OCI-LY1 (cell line): ENCODE results near the gene OR6K6.

Experiments used
- H2AFZ ChIP-seq: fragments of 200-600 bp; sonication (generic), shearing (Covaris generic); 2 replicates; pipeline ENCODE4 v1.6.0; 2014; ENCODE audit warnings: antibody characterized with exemption, mild to moderate bottlenecking, low read length
- H3F3A ChIP-seq: fragments of 200-600 bp; sonication (generic), shearing (Covaris generic); 2 replicates; pipeline ENCODE4 v1.6.0; 2014; ENCODE audit warnings: mild to moderate bottlenecking, antibody characterized with exemption, low read length, moderate library complexity; ENCODE audit not compliant: insufficient read depth
- H3K27ac ChIP-seq: fragments of 200-600 bp; sonication (generic); 2 replicates; pipeline ENCODE4 v1.5.1; 2014; ENCODE audit warnings: low read length, mixed run types, mild to moderate bottlenecking, low read depth; ENCODE audit not compliant: poor library complexity, severe bottlenecking
- H3K27me3 ChIP-seq: fragments of 200-600 bp; sonication (generic); 2 replicates; pipeline ENCODE4 v1.6.0; 2014; ENCODE audit warnings: antibody characterized with exemption, mild to moderate bottlenecking, low read length, moderate library complexity; ENCODE audit not compliant: insufficient read depth
- H3K36me3 ChIP-seq: fragments of 200-600 bp; sonication (generic); 2 replicates; pipeline ENCODE4 v1.6.1; 2014; ENCODE audit warnings: mild to moderate bottlenecking, antibody characterized with exemption, low read length, moderate library complexity, mixed read lengths; ENCODE audit not compliant: insufficient read depth
- H3K4me1 ChIP-seq: fragments of 200-600 bp; sonication (generic); 2 replicates; pipeline ENCODE4 v1.5.1; 2014; ENCODE audit warnings: mild to moderate bottlenecking, low read length, moderate library complexity; ENCODE audit not compliant: insufficient read depth, severe bottlenecking
- H3K4me2 ChIP-seq: fragments of 200-600 bp; sonication (generic), shearing (Covaris generic); 2 replicates; pipeline ENCODE4 v1.6.1; 2014; ENCODE audit warnings: low read length
- H3K4me3 ChIP-seq: fragments of 200-600 bp; sonication (generic); 2 replicates; pipeline ENCODE4 v1.5.1; 2014; ENCODE audit warnings: low read length, low read depth, mild to moderate bottlenecking, mixed read lengths; ENCODE audit not compliant: poor library complexity, severe bottlenecking
- H3K79me2 ChIP-seq: fragments of 200-600 bp; shearing (Covaris generic); 2 replicates; pipeline ENCODE4 v1.6.1; 2016; ENCODE audit warnings: mixed run types, low read length, mixed read lengths; ENCODE audit not compliant: insufficient read depth
- H3K9ac ChIP-seq: fragments of 200-600 bp; sonication (generic), shearing (Covaris generic); 2 replicates; pipeline ENCODE4 v1.6.1; 2014; ENCODE audit warnings: mild to moderate bottlenecking, low read length, mixed read lengths
- H3K9me2 ChIP-seq: fragments of 200-600 bp; sonication (generic), shearing (Covaris generic); 2 replicates; pipeline ENCODE4 v1.6.1; 2014; ENCODE audit warnings: low read depth, mild to moderate bottlenecking, low read length, mixed read lengths
- H3K9me3 ChIP-seq: fragments of 200-600 bp; shearing (Covaris generic); 2 replicates; pipeline ENCODE4 v1.6.1; 2014; ENCODE audit warnings: low read length, mixed read lengths
- H4K20me1 ChIP-seq: fragments of 200-600 bp; sonication (generic), shearing (Covaris generic); 2 replicates; pipeline ENCODE4 v1.6.0; 2016; ENCODE audit warnings: mild to moderate bottlenecking, low read length; ENCODE audit not compliant: insufficient read depth
- EZH2 ChIP-seq: fragments of 200-600 bp; sonication (generic), shearing (Covaris generic); IDR thresholded peaks from 2 replicates; pipeline ENCODE4 v1.8.0; 2017; ENCODE audit warnings: borderline replicate concordance, mixed run types, mild to moderate bottlenecking, antibody characterized with exemption, low read length, moderate library complexity, mixed read lengths
- TF ChIP-seq, protein P1 (sequence below): fragments of 200-600 bp; sonication (generic), shearing (Covaris generic); IDR thresholded peaks from 2 replicates; pipeline ENCODE4 v1.5.1; 2017; ENCODE audit warnings: mild to moderate bottlenecking, antibody characterized with exemption, low read length, moderate library complexity, mixed read lengths

The OR6K6 gene

DNA sequence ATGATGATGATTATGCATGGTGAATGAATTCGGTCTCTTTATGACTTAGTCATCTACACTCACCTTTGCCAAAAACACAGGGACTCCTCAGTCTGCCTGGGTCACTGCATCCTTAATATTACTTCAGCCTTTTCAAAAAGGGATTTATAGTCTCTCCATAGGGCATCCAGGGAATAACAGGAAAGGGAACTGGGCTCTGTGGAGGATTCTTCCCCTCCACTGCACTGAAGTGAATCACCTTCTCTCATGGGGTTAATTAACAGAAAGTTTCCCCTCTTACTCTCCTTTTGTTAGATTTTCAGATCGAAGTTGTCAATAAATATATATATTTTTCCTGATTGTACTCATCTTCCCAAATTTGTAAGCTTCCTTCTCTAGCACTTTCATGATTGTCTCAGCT, 33.9 kb upstream of the OR6K6 start, which contains the start of gene OR6K3:
Gene OR6K3, minus strand, starts transcription at position 101 of the 400 bp plus-strand sequence. CDS start 2,605 bp downstream, outside the sequence.
- Histone ChIP-seq H3K27ac (no peak within 1 kb of the TSS), H3K36me3 (no peaks in the 10 kb centered on the region), H3K9ac (no peak within 1 kb of the TSS), H3K27me3 (no peaks in the 10 kb centered on the region), H3K4me1 (no peaks in the 10 kb centered on the region), H3K4me2 (no peak within 1 kb of the TSS), H3F3A (no peaks in the 10 kb centered on the region), H3K9me3 (no peaks in the 10 kb centered on the region), H3K9me2 (no peaks in the 10 kb centered on the region), H3K4me3 (no peak within 1 kb of the TSS), H3K79me2 (no peaks in the 10 kb centered on the region), H4K20me1 (no peaks in the 10 kb centered on the region), H2AFZ (no peak within 1 kb of the TSS)
- no peak for TF ChIP-seq EZH2
- TF ChIP-seq, protein P1, sequence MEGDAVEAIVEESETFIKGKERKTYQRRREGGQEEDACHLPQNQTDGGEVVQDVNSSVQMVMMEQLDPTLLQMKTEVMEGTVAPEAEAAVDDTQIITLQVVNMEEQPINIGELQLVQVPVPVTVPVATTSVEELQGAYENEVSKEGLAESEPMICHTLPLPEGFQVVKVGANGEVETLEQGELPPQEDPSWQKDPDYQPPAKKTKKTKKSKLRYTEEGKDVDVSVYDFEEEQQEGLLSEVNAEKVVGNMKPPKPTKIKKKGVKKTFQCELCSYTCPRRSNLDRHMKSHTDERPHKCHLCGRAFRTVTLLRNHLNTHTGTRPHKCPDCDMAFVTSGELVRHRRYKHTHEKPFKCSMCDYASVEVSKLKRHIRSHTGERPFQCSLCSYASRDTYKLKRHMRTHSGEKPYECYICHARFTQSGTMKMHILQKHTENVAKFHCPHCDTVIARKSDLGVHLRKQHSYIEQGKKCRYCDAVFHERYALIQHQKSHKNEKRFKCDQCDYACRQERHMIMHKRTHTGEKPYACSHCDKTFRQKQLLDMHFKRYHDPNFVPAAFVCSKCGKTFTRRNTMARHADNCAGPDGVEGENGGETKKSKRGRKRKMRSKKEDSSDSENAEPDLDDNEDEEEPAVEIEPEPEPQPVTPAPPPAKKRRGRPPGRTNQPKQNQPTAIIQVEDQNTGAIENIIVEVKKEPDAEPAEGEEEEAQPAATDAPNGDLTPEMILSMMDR: no peak

- H3K4me1 ChIP-seq: no peaks in the 10 kb centered on the region
- no peaks in the 10 kb centered on the region for H3K27me3 ChIP-seq
- H2AFZ ChIP-seq: no peak overlapping the region
- H3K9ac ChIP-seq: no peak overlapping the region
- H3K36me3 ChIP-seq: no peaks in the 10 kb centered on the region
- H3K27ac ChIP-seq: no peak overlapping the region
- H3K9me3 ChIP-seq: no peaks in the 10 kb centered on the region
- no peak overlapping the region for H3K4me2 ChIP-seq
- no peaks in the 10 kb centered on the region for H4K20me1 ChIP-seq
- H3F3A ChIP-seq: no peaks in the 10 kb centered on the region
- no peak overlapping the region for H3K4me3 ChIP-seq
- TF ChIP-seq, protein P1: no peak
- TF ChIP-seq EZH2: no peak
- no peaks in the 10 kb centered on the region for H3K9me2 ChIP-seq
- no peaks in the 10 kb centered on the region for H3K79me2 ChIP-seq
Observed at GRCh38 chr1:158724442-158724841, 30.1 kb upstream of the OR6K6 start.

DNA sequence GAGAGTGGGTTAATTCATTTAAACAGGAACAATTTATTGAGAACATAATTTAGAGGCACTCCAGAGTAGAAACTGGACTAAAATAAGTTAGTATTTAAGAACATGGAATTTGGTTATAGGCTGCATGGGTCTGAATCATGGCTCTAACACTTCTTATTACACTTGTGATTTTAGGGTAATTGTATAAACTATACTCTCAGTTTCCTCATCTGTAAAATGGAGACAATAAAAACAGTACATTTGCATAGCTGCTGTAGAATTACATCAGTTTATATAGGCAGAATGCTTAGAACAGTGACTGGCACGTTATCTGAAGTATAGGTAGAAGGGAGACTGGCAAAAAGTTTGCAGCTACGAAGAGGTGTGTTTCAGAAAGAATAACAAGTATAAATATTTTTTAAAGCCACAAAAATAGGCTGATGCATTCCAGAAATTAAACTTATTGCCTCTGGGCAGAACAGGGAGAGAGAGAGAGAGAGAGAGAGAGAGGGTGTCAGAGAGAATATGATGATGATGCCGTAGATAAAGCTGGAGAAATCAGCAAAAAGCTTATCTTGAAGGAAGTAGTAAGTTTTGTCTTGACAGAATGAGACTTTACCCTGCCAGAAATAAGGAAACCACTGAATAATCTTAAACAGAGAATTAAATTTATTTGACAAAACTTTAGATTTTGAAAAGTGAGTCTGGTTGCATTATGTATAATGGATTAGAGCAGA, 25.9 kb upstream of the OR6K6 start:
- Histone ChIP-seq H3K4me3 (no peak overlapping the region), H3K9me3 (no peaks in the 10 kb centered on the region), H3K27ac (no peak overlapping the region), H4K20me1 (no peaks in the 10 kb centered on the region), H2AFZ (no peak overlapping the region), H3K4me2 (no peak overlapping the region), H3F3A (no peaks in the 10 kb centered on the region), H3K9ac (no peak overlapping the region), H3K79me2 (no peaks in the 10 kb centered on the region), H3K9me2 (no peaks in the 10 kb centered on the region), H3K27me3 (no peaks in the 10 kb centered on the region), H3K4me1 (no peaks in the 10 kb centered on the region), H3K36me3 (no peaks in the 10 kb centered on the region)
- TF ChIP-seq EZH2: no peak
- TF ChIP-seq, protein P1: no peak
